ENCODE measurements around the gene CCDC180. TPM values are rescaled to one million over a fixed set of nuclear protein-coding genes. Genes with fewer than 3 reads are reported as not detected.

CCDC180 gene
- total and polyA plus RNA-seq, 9 of the 15 experiments (the other 6 are each of a cell fraction or from before 2014, with no cell fraction given), result 0.56 to 4.2 (median 2.5) TPM

DNA sequence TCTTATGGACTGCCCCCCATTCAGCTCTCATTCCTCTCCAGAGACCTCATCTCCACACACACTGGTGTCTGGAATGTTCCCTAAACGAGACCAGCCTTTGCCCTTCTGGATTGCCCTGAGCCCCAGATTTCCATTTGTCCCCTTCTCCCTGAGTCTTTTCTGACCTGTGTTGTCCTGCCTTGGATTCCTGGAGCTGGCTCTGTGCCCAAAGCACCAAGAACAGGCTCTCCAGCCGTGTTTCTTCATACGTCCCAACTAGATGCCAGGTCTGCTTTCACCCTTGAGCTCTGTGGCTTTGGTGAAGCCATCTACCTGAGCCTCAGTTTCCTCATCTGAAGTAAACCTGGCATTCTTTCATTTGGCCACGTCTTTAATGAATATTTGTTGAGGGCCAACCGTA is 6.3 kb downstream of the CCDC180 start:
- TF ChIP-seq HNRNPL (IDR thresholded peaks at IDR 0.05; ENCODE audit: low read depth, low read length) (no peak), NFIC (IDR thresholded peaks at IDR 0.05) (peak; percentile 47)
- no TSS peak for BruUV-seq (replicated peaks)
- Histone ChIP-seq H3K27me3 (ENCODE audit: control insufficient read depth in 2 of 2, insufficient read depth in 2 of 2, low read length in 2 of 2) (no peaks in the 10 kb centered on the region), H3K36me3 (ENCODE audit: control insufficient read depth, insufficient read depth, low read length) (peaks cover 5% of the 10 kb centered on the region; the same call in 1 of the 3 replicates), H3K79me2 (ENCODE audit: control insufficient read depth, insufficient read depth, low read length) (no peaks in the 10 kb centered on the region), H3K9me1 (ENCODE audit: control insufficient read depth, insufficient read depth, low read length) (no peaks in the 10 kb centered on the region), H3K9me3 (replicated peaks; ENCODE audit: control insufficient read depth, insufficient read depth, low read depth, low read length) (no peaks in the 10 kb centered on the region), H3K4me1 (replicated peaks in 1 of 2; ENCODE audit: control insufficient read depth in 2 of 2, insufficient read depth in 2 of 2, low read length in 2 of 2) (no peaks in the 10 kb centered on the region; a peak in 2 of 5 replicates), H3K4me3 (no peak overlapping the region), H4K20me1 (replicated peaks; ENCODE audit: control insufficient read depth, insufficient read depth, low read length) (no peaks in the 10 kb centered on the region), H2AFZ (ENCODE audit: low read depth, low read length) (no peak overlapping the region), H3K4me2 (ENCODE audit: insufficient read depth, low read length) (no peak overlapping the region), H3K9ac (ENCODE audit: insufficient read depth in 1 of 2, low read depth in 2 of 2, low read length in 2 of 2) (no peak overlapping the region), H3K27ac (ENCODE audit: extremely low read depth, low read depth, low read length) (no peak overlapping the region)
- no peak for DNase-seq (ENCODE audit: extremely low read depth in 1 of 4, low spot score in 3 of 4)
- FAIRE-seq, result no peak
- 73% methylated on average over 5 of the region's 5 CpGs for WGBS (ENCODE audit: insufficient coverage, low coverage, missing lambda C conversion rate)
- no peak for ATAC-seq
- CTCF ChIA-PET (ENCODE audit: low intra/inter-chr PET ratio), result interaction anchor here (0.6 kb wide), 1 partner anchor 301 kb away, joined by 3 read pairs; no protein-coding TSS in a partner anchor
- POLR2A ChIA-PET, result interaction anchor here (1.3 to 1.6 kb wide), 2 partner anchors 10 to 11 kb away, joined by 3 to 5 read pairs; no protein-coding TSS in a partner anchor
- in situ Hi-C loops (cut with MboI) (no loop called here), intact Hi-C loops (cut with micrococcal nuclease) (no loop called here)

- no peak for FAIRE-seq
- H3K79me2 ChIP-seq (ENCODE audit: control insufficient read depth, insufficient read depth, low read length), result no peaks in the 10 kb centered on the region
- H3K4me2 ChIP-seq (ENCODE audit: insufficient read depth, low read length), result no peak overlapping the region
- intact Hi-C loops (cut with micrococcal nuclease) (no loop called here), in situ Hi-C loops (cut with MboI) (no loop called here)
- H3K27me3 ChIP-seq (ENCODE audit: control insufficient read depth in 2 of 2, insufficient read depth in 2 of 2, low read length in 2 of 2), result no peaks in the 10 kb centered on the region
- TF ChIP-seq, protein P1, sequence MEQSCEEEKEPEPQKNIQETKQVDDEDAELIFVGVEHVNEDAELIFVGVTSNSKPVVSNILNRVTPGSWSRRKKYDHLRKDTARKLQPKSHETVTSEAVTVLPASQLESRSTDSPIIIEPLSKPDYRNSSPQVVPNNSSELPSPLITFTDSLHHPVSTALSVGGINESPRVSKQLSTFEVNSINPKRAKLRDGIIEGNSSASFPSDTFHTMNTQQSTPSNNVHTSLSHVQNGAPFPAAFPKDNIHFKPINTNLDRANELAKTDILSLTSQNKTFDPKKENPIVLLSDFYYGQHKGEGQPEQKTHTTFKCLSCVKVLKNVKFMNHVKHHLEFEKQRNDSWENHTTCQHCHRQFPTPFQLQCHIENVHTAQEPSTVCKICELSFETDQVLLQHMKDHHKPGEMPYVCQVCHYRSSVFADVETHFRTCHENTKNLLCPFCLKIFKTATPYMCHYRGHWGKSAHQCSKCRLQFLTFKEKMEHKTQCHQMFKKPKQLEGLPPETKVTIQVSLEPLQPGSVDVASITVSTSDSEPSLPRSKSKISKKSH (CRISPR knock-in tag; IDR thresholded peaks at IDR 0.05), result no peak
- TF ChIP-seq CBFA2T3 (IDR thresholded peaks at IDR 0.05), result peak; percentile 22
- TF ChIP-seq, protein P2, sequence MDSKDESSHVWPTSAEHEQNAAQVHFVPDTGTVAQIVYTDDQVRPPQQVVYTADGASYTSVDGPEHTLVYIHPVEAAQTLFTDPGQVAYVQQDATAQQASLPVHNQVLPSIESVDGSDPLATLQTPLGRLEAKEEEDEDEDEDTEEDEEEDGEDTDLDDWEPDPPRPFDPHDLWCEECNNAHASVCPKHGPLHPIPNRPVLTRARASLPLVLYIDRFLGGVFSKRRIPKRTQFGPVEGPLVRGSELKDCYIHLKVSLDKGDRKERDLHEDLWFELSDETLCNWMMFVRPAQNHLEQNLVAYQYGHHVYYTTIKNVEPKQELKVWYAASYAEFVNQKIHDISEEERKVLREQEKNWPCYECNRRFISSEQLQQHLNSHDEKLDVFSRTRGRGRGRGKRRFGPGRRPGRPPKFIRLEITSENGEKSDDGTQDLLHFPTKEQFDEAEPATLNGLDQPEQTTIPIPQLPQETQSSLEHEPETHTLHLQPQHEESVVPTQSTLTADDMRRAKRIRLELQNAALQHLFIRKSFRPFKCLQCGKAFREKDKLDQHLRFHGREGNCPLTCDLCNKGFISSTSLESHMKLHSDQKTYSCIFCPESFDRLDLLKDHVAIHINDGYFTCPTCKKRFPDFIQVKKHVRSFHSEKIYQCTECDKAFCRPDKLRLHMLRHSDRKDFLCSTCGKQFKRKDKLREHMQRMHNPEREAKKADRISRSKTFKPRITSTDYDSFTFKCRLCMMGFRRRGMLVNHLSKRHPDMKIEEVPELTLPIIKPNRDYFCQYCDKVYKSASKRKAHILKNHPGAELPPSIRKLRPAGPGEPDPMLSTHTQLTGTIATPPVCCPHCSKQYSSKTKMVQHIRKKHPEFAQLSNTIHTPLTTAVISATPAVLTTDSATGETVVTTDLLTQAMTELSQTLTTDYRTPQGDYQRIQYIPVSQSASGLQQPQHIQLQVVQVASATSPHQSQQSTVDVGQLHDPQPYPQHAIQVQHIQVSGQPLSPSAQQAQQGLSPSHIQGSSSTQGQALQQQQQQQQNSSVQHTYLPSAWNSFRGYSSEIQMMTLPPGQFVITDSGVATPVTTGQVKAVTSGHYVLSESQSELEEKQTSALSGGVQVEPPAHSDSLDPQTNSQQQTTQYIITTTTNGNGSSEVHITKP (IDR thresholded peaks at IDR 0.05; ENCODE audit: partially characterized antibody), result peak; percentile 35
- TF ChIP-seq ETV5 (CRISPR knock-in tag; IDR thresholded peaks at IDR 0.05; ENCODE audit: low read depth), result peak; percentile 80; the same call in 1 of the 2 replicates
- no peak for TF ChIP-seq RBM22 (IDR thresholded peaks at IDR 0.05; ENCODE audit: low read depth, low read length, poor library complexity, severe bottlenecking)
- 0 out of 2 replicates have a peak, but pooled peaks have one; percentile 27 for TF ChIP-seq ZFX (CRISPR knock-in tag; IDR thresholded peaks at IDR 0.05)
- TF ChIP-seq TCF3 (CRISPR knock-in tag; IDR thresholded peaks at IDR 0.05), result peak; percentile 67
- TF ChIP-seq L3MBTL2 (IDR thresholded peaks at IDR 0.05), result no peak
- no peak overlapping the region for H2AFZ ChIP-seq (ENCODE audit: low read depth, low read length)
- no TSS peak for BruUV-seq (replicated peaks)
- H3K9ac ChIP-seq (ENCODE audit: insufficient read depth in 1 of 2, low read depth in 2 of 2, low read length in 2 of 2), result peak overlapping the region in 1 of 2 experiments; percentile 26; a peak in 1 of 4 replicates
- ChIA-PET POLR2A (no interaction called here), CTCF (ENCODE audit: low intra/inter-chr PET ratio) (no interaction called here)
- ATAC-seq, result no peak; the same call in 2 of the 3 replicates
- H3K4me3 ChIP-seq, result no peak overlapping the region
- no peaks in the 10 kb centered on the region for H3K9me3 ChIP-seq (replicated peaks; ENCODE audit: control insufficient read depth, insufficient read depth, low read depth, low read length)
- no peaks in the 10 kb centered on the region for H3K9me1 ChIP-seq (ENCODE audit: control insufficient read depth, insufficient read depth, low read length)
- no peak for DNase-seq (ENCODE audit: extremely low read depth in 1 of 4, low spot score in 3 of 4)
- no peak overlapping the region for H3K27ac ChIP-seq (ENCODE audit: extremely low read depth, low read depth, low read length)
- 68% methylated on average over 10 of the region's 12 CpGs for WGBS (ENCODE audit: insufficient coverage, low coverage, missing lambda C conversion rate)
- no peaks in the 10 kb centered on the region; a peak in 2 of 5 replicates for H3K4me1 ChIP-seq (replicated peaks in 1 of 2; ENCODE audit: control insufficient read depth in 2 of 2, insufficient read depth in 2 of 2, low read length in 2 of 2)
- H3K36me3 ChIP-seq (ENCODE audit: control insufficient read depth, insufficient read depth, low read length), result peaks cover 5% of the 10 kb centered on the region; the same call in 1 of the 3 replicates
- H4K20me1 ChIP-seq (replicated peaks; ENCODE audit: control insufficient read depth, insufficient read depth, low read length), result no peaks in the 10 kb centered on the region
Measured at GRCh38 chr9:97314503-97314902, 7.0 kb downstream of the CCDC180 start.

All from K562 (cell line).